GF-D8 (cell line): ENCODE measurements around the gene TBCD.

Experiments
- DNase-seq: peaks from one replicate; lab custom pipeline; 2025; lab: John Stamatoyannopoulos, UW

The TBCD gene

GRCh38 chr17:82888583-82889495 is 137.0 kb downstream of the TBCD start:
- DNase-seq, result no peak

GRCh38 chr17:82889496-82890338 is 137.9 kb downstream of the TBCD start:
- no peak for DNase-seq

GRCh38 chr17:82890339-82890730 is 138.5 kb downstream of the TBCD start:
- no peak for DNase-seq

DNA sequence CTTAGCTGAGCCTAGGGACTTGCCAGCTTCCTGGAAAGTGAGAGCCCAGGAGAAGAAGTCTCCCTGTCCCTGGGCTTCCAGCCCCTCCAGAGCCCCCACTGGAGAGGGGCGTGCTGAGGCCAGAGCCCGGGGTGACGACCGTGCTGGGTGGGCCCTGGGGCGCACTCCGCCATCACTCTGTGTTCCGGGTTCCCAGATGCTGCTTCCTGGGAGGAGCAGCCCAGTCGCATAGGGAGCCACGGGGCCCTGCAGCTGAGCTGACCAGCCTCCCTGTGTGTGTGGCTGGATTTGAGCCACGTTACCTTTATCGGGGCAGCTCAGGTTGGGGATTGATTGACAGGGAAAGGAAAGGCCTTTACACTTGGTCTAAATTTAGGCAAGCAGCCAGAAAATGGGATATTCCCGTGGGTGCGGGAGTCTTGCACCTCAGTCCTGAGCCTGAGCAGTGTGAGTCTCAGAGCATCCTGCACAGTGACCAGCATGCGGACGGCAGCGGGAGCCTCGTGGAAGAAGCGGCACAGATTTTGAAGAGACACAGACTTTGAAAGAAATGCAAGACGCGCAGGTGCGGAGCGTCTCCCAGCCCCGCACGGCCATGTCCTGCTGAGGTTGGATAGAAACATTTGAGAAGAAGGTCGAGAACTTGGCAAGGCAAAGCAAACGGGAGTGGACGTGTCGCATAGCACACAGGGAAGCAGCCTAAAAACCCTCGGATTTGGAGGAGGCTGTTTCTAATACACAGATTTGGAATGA is 139.2 kb downstream of the TBCD start:
- DNase-seq, result no peak

- DNase-seq, result no peak
Measured at GRCh38 chr17:82891911-82892310, 140.0 kb downstream of the TBCD start.

DNA sequence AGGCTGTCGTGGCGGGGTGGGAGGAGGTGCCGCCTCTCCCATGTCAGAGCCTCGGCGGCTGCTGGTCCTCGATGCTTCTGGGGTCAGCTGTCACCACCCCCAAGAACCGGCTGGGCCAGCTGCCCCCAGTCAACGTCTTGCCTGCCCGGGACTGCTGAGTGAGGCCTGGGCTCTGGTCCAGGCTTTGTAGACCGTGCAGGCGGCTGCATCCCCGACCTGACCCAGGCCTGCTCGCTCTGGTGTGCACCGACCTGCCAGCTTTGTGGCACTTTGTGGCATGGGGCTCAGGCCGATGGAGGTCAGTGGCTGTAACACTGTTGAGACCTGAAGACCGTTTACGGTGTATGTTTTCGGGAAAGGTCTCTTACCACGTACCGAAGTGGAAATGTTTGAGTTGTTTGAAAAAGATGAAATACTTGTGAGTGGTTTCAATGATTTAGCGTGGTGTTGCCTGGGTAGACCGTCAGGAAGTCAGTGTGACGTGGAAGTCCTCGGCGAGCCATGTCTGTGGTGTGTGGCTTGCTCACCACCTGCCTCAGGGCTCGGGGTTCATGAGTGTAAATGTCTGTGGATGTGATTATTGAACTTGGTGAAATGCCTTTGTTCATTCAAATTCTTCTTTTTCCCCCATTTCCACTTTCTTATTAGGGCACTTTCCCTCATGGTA is 141.2 kb downstream of the TBCD start:
- no peak for DNase-seq

- DNase-seq, result no peak
Measured at GRCh38 chr17:82893779-82894178, 141.9 kb downstream of the TBCD start.

DNA sequence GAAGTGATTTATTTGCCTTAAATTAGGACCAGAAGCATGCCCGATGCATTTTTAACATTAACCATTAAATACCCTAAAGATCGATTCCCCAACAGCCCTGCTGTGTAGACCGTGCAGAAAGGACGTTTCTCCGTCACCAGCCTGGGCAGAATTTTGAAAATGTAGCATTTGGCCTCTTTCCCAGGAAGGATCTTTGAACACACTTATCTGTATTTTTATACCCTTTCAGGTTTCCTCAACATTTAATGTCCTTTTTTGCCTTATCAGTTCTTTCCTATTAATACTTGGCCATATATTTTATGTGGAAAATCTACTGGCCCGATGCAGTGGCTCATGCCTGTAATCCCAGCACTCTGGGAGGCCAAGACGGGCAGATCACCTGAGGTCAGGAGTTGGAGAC is 142.5 kb downstream of the TBCD start:
- DNase-seq, result no peak

GRCh38 chr17:82895087-82895486 is 143.2 kb downstream of the TBCD start:
- DNase-seq, result no peak

DNA sequence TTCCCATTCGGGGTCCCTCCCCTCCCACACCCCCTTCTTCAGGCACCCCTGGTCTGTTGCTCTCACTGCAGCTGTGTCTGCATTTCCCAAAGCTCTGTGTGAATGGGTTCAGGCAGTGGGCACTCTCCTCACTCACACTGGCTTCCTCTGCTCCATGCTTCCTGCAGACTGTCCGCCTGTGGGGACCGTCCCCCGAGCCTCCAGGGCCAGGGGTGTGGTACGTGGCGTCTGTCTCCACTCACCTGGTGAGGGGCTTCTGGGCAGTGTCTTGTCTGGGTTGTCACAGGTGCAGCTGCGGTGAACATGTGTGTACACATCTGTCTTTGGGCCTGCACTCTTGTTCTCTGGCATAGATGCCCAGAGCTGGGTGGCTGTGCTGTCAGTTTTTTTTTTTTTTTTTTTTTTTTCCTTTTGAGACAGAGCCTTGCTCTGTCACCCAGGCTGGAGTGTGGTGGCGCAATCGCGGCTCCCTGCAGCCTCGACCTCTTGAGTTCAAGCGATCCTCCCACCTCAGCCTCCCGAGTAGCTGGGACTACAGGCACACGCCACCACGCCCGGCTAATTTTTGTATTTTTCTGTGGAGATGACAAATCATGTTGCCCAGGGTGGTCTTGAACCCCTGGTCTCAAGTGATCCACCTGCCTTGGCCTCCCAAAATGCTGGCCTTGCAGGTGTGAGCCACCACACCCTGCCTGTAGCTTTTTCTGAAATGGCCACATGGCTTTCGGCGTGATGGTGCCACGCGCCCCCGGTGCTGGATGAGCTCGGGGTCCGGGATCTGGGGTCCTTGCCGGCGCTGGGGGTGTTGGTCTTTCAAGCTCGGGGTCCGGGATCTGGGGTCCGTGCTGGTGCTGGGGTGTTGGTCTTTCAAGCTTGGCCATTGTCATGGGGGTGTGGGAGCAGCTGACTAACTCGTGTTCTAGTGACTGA is 144.5 kb downstream of the TBCD start:
- no peak for DNase-seq

DNA sequence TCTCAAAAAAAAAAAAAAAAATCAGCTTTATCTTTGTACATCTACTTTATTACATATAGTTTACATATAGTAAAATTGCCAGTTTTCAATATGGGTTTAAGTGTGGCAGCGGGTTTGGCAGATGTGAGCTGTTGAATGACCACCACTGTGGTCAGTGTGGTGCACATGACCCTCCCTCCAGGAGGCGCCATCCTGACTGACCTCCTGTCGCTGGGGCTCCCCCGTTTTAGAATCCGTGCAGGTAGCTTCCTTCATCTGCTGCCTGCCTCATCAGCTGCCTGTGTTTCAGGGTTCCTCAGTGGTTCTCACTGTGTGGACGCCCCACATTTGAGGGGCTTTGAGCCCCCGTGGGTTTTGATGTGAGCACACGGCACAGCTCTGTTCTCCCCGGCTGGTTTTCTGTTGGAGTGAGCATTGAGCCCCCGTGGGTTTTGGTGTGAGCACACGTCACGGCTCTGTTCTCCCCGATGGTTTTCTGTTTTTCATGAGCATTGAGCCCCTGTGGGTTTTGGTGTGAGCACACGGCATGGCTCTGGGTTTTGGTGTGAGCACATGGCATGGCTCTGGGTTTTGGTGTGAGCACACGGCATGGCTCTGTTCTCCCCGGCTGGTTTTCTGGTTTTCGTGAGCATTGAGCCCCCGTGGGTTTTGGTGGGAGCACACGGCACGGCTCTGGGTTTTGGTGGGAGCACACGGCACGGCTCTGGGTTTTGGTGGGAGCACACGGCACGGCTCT is 145.8 kb downstream of the TBCD start:
- DNase-seq, result no peak

GRCh38 chr17:82898976-82899514 is 147.2 kb downstream of the TBCD start:
- DNase-seq, result no peak

DNA sequence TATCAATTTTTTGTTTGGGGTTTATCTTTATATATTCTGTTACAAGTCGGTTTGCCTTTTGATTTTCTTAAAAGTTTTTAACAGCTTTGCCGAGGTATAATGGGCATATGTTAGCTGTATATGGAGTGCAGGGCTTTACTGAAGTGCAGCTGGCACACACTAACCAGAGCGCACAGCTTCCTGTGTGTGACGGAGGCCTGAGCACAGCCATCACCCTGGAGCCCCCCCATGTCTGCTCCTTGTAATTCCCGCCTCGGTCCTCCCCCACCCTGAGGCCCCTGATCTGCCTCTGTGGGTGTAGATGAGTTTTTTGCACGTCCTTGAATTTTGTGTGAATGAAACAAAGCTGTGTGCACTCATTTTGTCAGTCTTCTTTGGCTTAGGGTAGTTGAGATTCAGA is 148.1 kb downstream of the TBCD start:
- DNase-seq, result no peak

GRCh38 chr17:82900741-82901140 is 148.9 kb downstream of the TBCD start:
- DNase-seq, result no peak

GRCh38 chr17:82901356-82901755 is 149.5 kb downstream of the TBCD start:
- no peak for DNase-seq

DNA sequence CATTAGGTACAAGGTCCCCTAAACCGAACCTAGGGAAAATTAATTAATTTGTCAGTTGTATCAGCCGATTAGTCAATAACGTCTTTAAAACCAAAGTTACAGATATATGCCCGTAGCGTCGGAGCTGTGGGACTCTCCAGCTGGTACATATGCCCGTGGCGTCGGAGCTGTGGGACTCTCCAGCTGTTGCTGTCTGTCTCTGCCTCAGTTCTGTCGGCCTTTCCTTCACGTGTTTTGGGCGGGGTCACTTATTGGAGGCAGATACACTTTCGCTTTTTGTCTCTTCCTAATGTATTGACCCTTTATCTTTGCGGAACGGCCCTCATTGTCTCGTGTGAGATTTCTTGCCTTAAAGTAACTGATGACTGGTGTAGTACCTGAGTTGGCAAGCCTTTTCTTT is 150.0 kb downstream of the TBCD start:
- DNase-seq, result no peak

GRCh38 chr17:82902972-82903874 is 151.4 kb downstream of the TBCD start:
- DNase-seq, result no peak

- no peak for DNase-seq
Measured at GRCh38 chr17:82905130-82905529, 153.3 kb downstream of the TBCD start.
